ENCODE measurements around the gene FMO2.

FMO2 gene

GRCh38 chr1:171177261-171177660, 7.8 kb upstream of the FMO2 start:
- DNase-seq = no peak

GRCh38 chr1:171179318-171180227, 5.5 kb upstream of the FMO2 start:
- DNase-seq = no peak

GRCh38 chr1:171180670-171181069, 4.4 kb upstream of the FMO2 start:
- DNase-seq = no peak

- DNase-seq = peak; percentile 67
Measured at GRCh38 chr1:171188388-171189266, 3.5 kb downstream of the FMO2 start.

GRCh38 chr1:171191992-171192391, 6.9 kb downstream of the FMO2 start:
- no peak for DNase-seq

- DNase-seq = no peak
Measured at GRCh38 chr1:171195767-171196166, 10.7 kb downstream of the FMO2 start.

DNA sequence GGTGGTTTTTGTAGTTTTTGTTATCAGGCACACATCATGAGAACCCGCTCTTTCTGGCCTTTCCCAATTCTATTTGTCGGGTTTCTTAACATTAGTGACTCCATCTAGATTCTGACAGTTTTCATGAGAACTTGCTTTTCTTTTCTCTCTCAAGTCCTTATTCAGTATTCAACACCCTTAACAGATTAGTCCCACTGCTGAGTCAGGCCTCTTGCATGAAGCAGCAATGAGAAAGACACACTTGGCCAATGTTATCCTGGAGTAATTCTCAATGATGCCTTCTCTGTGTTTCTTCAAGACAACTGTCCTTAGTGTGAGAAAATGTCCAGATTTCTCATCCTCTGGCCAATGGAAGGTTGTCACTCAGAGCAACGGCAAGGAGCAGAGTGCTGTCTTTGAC, 11.3 kb downstream of the FMO2 start:
- DNase-seq = no peak

- no peak for DNase-seq
Measured at GRCh38 chr1:171198081-171198480, 13.0 kb downstream of the FMO2 start.

DNA sequence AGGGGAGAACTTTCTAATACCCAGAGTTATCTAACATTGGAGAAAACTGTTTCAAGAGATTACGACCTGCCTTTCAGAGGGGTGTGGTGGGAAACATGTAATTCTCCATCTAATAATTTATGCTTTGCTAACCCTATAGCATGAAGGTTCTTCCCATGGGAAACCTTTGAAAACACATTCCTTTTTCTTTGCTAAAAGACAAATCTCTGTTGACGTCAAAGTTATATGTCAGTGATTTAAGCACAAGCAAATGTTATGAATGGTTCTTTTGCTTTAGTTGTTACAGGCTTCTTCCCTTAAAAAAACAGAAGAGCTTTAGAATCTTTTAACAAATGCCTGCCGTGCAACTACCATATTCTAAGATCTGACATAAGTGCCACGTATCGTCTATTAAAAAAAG, 19.2 kb downstream of the FMO2 start:
- no peak for DNase-seq

GRCh38 chr1:171206204-171206977, 21.3 kb downstream of the FMO2 start:
- no peak for DNase-seq

GRCh38 chr1:171206978-171207355, 21.9 kb downstream of the FMO2 start:
- no peak for DNase-seq

DNA sequence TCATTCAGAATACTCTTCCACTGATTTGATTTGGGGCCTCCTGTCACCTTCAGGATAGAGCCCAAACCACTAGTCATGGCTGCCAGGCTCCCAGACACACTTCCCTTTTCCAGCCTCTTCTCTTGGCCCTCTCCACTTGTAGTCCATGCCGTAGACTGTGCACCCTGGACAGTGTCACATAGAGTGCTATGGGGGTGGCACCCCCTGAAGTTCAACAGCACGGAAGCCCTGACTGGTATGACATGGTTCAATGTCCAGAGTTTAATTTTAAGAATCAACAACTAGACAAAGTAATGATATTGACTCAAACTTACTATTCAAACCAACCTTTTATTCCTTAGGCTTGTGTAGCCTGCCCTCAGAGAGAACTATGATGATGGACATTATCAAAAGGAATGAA, 22.3 kb downstream of the FMO2 start:
- no peak for DNase-seq

GRCh38 chr1:171210355-171210754, 25.3 kb downstream of the FMO2 start:
- DNase-seq = no peak

GRCh38 chr1:171212607-171213351, 27.7 kb downstream of the FMO2 start:
- DNase-seq = no peak

DNA sequence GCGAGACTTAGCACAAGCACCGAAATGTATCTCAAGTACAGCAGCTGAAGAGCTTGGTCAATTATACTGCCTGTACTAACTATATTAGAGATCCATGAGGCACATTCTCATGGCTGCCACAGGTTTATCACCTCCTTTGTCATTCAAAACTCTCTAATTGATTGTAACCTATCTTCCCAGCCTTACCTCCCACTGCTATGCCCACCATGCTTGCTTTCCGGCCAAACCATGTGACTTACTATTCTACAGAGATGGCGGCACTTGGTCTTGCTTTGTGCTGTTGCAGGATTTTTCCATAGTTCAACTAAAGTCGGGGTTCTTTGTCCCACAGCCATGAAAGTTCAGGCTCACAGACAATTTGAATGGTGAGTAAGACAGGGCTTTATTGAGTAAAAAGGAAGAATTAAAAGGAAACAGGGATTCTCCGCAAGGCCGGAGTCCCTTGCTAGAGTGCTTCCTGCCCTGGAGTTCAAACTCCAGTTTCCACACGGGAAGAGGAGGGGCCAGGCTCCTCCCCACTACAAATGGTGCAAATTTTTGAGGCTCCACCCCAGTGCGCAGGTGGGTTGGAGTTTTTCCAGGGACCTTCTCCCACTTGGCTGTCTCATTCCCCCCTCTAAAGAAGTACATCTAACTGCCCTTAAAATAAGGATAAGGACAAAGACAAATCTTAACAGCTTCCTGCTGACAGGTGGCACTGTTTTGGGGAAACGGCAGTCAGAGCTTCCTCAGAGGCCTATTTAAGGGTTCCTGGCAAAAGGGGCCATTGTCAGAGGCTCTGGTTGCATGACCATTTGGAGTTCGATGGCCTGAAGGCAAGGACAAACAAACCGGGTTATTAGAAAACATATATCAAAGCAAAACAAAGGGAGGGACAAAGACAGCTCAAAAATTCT, 28.7 kb downstream of the FMO2 start:
- DNase-seq = no peak

GRCh38 chr1:171217658-171218443, 32.8 kb downstream of the FMO2 start:
- no peak for DNase-seq

- no peak for DNase-seq
Measured at GRCh38 chr1:171218661-171219060, 33.6 kb downstream of the FMO2 start.

- DNase-seq = no peak
Measured at GRCh38 chr1:171219346-171220080, 34.4 kb downstream of the FMO2 start.

DNA sequence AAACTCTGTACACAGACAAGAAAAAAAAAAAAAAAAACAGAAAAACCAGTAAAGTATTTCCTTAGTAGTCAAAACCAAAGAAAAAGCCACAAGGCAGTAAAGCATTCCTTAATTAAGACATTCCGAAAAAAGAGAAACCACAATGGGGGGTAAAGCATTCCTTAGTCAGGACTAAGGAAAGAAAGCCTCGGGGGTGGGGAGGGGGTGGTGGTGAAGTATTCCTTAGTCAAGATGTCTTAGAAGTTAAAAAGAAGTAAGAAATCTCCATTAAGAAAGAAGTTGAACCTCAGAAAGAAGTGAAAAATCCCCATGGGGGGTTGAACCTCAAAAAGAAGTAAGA, 35.0 kb downstream of the FMO2 start:
- no peak for DNase-seq

GRCh38 chr1:171220581-171221054, 35.5 kb downstream of the FMO2 start:
- DNase-seq = no peak
